Chondrocyte (in vitro differentiated cells): ENCODE data around the gene NCR3LG1. TPM values are rescaled to one million over a fixed set of nuclear protein-coding genes. Genes with fewer than 3 reads are reported as not detected.

Source experiments
- DNase-seq: peaks from one replicate; pipeline ENCODE4 v3.0.0; 2021; ENCODE audit warnings: mixed read lengths, low spot score
- H3K27ac Mint-ChIP-seq: one replicate; pipeline ENCODE4 v1.8.0; 2021; ENCODE audit warnings: mild to moderate bottlenecking, moderate library complexity, mixed read lengths; ENCODE audit not compliant: unreplicated experiment
- H3K27me3 Mint-ChIP-seq: 2 replicates; pipeline ENCODE4 v1.8.0; 2021; ENCODE audit warnings: low read depth, mixed read lengths
- H3K36me3 Mint-ChIP-seq: 2 replicates; pipeline ENCODE4 v1.8.0; 2021; ENCODE audit warnings: low read depth, mixed read lengths
- H3K4me1 Mint-ChIP-seq: 2 replicates; pipeline ENCODE4 v1.8.0; 2021; ENCODE audit warnings: low read depth, mild to moderate bottlenecking, mixed read lengths
- H3K4me3 Mint-ChIP-seq: one replicate; pipeline ENCODE4 v1.8.0; 2021; ENCODE audit warnings: mild to moderate bottlenecking, moderate library complexity, mixed read lengths; ENCODE audit not compliant: unreplicated experiment
- H3K9me3 Mint-ChIP-seq: 2 replicates; pipeline ENCODE4 v1.8.0; 2021; ENCODE audit warnings: low read depth, mixed read lengths
- total RNA-seq: library from RNA; stranded (reverse); gene quantifications from 3 replicates; pipeline ENCODE4 v1.2.1, GENCODE V29; 2021
- TF ChIP-seq, protein P1 (sequence below): fragments of 200-600 bp; sonication (generic); IDR thresholded peaks from 2 replicates; pipeline ENCODE4 v1.5.0; 2021; ENCODE audit warnings: antibody characterized with exemption, mild to moderate bottlenecking, moderate library complexity

Gene NCR3LG1
- total RNA-seq, 1 donor from 2014 or later, result 9.4 TPM

DNA sequence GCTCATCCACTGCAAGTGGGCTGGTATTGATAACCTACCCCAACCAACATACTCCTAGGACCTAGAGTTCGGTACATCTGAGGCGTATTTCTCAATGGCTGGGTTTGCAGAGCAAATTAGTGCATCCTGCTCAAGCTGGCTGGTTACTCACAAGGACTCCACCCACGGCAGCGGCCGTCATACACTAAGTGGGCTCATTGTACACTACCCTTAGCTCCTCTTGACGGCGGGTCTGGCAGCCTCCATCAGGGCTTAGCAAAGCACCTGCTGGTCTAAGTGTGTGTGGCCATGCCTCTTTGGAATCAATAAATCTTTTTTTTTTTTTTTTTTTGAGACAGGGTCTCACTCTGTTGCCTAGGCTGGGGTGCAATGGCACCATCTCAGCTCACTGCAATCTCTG, 57.0 kb downstream of the NCR3LG1 start:
- TF ChIP-seq, protein P1, sequence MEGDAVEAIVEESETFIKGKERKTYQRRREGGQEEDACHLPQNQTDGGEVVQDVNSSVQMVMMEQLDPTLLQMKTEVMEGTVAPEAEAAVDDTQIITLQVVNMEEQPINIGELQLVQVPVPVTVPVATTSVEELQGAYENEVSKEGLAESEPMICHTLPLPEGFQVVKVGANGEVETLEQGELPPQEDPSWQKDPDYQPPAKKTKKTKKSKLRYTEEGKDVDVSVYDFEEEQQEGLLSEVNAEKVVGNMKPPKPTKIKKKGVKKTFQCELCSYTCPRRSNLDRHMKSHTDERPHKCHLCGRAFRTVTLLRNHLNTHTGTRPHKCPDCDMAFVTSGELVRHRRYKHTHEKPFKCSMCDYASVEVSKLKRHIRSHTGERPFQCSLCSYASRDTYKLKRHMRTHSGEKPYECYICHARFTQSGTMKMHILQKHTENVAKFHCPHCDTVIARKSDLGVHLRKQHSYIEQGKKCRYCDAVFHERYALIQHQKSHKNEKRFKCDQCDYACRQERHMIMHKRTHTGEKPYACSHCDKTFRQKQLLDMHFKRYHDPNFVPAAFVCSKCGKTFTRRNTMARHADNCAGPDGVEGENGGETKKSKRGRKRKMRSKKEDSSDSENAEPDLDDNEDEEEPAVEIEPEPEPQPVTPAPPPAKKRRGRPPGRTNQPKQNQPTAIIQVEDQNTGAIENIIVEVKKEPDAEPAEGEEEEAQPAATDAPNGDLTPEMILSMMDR, result no peak
- H3K4me1 Mint-ChIP-seq, result peaks cover 10% of the 10 kb centered on the region
- H3K36me3 Mint-ChIP-seq, result no peaks in the 10 kb centered on the region
- no peak overlapping the region for H3K4me3 Mint-ChIP-seq
- peaks cover 5% of the 10 kb centered on the region for H3K9me3 Mint-ChIP-seq
- DNase-seq, result no peak
- H3K27me3 Mint-ChIP-seq, result peaks cover 15% of the 10 kb centered on the region
- H3K27ac Mint-ChIP-seq, result no peak overlapping the region

DNA sequence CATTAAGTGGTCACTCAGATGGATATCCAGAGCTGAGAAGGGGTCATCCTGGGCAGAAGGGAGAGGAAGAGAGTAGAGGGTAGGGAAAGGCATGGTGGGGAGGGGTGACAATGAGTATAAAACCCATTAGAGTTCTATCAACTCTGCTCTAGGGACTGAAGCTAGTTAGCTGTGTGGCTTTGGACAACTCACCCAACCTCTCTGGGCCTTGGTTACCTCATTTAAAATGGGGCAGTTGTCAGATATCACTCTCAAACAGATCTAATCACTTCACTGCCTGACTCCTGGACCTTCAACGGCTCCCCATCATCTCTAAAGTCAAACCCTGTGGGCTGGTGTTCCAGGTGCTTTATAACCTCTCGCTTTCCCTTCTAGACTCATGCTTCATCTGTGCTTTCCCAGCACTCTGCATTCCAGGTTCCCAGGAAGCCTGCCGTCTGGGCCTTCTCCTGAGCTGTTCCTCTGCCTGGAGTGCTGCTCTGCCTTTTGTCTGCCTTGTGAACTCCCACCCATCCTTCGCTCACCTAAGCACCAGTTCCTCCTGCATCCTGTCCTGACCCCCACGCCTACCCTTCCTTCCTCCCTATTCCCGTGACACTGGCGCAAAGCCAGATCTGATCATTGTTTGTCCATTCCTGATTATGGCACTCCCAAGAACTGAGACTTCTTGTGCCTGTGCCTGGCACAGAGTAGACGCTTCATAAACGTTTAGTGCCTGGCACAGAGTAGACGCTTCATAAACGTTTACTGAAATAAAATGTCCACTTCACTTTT, 59.2 kb downstream of the NCR3LG1 start:
- Mint-ChIP-seq H3K27me3 (peaks cover 32% of the 10 kb centered on the region), H3K4me1 (peaks cover 4% of the 10 kb centered on the region), H3K9me3 (peaks cover 5% of the 10 kb centered on the region), H3K4me3 (no peak overlapping the region), H3K27ac (no peak overlapping the region), H3K36me3 (no peaks in the 10 kb centered on the region)
- no peak for DNase-seq
- TF ChIP-seq, protein P1, result no peak

DNA sequence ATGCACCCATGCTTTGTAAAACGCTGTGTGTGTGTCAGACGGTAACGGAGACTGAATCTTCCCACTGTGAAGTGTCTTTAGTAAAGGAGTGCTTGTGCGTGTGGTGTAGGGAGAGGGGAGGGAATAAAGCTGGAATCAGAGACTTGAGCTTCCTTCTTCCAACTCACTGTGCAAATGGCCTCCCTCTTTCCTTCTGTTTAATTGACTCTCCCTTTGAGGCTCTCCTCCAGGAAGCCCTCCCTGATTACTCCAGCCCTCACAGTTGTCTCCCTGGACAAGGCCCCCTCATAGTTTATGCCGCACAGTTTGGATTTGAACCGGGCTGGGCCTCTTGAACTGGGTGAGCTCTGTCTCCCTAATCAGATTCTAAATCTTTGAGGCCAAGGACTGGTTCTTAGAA, 59.8 kb downstream of the NCR3LG1 start:
- peaks cover 5% of the 10 kb centered on the region for H3K9me3 Mint-ChIP-seq
- H3K4me3 Mint-ChIP-seq, result no peak overlapping the region
- H3K4me1 Mint-ChIP-seq, result no peaks in the 10 kb centered on the region
- TF ChIP-seq, protein P1, result no peak
- peaks cover 37% of the 10 kb centered on the region for H3K27me3 Mint-ChIP-seq
- H3K36me3 Mint-ChIP-seq, result no peaks in the 10 kb centered on the region
- no peak overlapping the region for H3K27ac Mint-ChIP-seq
- no peak for DNase-seq

DNA sequence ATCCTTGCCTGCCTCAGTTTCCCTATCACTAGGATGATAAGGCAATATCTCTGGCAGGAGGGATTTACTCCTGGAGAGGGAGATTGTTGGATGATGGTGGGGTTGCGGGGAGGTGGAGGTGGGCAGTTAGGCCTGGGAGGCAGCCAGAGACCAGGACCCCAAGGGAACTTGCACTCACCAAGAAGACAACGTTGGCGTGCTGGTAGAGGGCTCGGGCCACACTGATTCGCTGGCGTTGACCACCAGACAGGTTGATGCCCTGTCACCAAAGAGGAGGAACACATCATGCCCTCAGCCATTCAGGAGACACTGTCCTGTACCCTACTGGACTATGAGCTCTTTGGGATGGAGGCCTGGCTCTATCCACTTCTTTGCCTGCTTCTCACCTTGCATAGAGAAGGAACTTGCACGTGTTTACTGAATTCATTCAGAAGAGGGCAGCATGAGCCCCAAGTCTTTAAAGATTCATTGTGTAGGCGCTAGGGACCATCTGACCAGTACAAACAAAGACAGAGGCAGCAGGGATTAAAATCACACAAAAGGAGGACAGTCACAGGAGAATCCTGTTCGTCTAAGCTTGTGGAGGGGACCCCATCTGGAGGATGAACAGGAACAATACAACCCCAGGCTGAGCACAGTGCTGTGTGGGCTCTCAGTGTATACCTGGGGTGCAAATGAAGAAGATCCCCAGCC, 61.0 kb downstream of the NCR3LG1 start:
- Mint-ChIP-seq H3K4me1 (no peaks in the 10 kb centered on the region), H3K27ac (no peak overlapping the region), H3K27me3 (peaks cover 46% of the 10 kb centered on the region), H3K4me3 (no peak overlapping the region), H3K9me3 (peaks cover 2% of the 10 kb centered on the region), H3K36me3 (no peaks in the 10 kb centered on the region)
- TF ChIP-seq, protein P1, result no peak
- no peak for DNase-seq

GRCh38 chr11:17413414-17414316, 62.1 kb downstream of the NCR3LG1 start:
- peaks cover 56% of the 10 kb centered on the region for H3K27me3 Mint-ChIP-seq
- no peaks in the 10 kb centered on the region for H3K4me1 Mint-ChIP-seq
- no peaks in the 10 kb centered on the region for H3K9me3 Mint-ChIP-seq
- no peak for DNase-seq
- H3K36me3 Mint-ChIP-seq, result no peaks in the 10 kb centered on the region
- TF ChIP-seq, protein P1, result no peak
- H3K27ac Mint-ChIP-seq, result no peak overlapping the region
- H3K4me3 Mint-ChIP-seq, result no peak overlapping the region
